ENCODE measurements around the gene TNK2. TPM values are rescaled to one million over a fixed set of nuclear protein-coding genes. Genes with fewer than 3 reads are reported as not detected.

TNK2 gene
- total and polyA plus RNA-seq, 2 of the 13 experiments (the other 11 are each of a cell fraction or from before 2014, with no cell fraction given), result 4.6 to 5.8 TPM

DNA sequence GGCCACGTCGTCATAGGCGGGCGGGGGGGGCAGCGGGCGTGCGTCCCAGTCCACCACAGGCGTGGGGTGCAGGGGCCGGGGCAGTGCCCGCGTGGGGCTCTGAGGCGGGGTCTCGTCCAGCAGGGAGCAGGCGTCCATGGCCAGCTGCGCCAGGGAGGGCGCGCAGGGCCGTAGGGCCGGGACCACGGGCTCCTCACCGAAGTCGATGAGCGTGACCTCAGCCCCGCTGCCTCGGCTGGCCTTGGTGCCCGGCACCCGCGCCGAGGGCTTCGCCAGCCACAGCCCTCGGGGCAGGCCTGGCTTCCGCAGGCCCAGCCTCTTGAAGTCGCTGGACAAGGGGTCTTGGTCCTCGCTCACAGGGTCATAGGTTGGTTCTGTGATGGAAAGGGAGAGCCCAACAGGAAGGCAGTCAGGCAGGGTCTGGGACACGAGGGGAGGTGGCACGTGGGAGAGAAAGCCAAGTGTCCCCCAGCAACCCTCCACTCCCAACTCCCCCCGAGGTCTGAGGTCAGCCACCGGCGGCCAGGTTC is 40.0 kb downstream of the TNK2 start:
- no peak overlapping the region for H3K4me3 ChIP-seq (replicated peaks in 1 of 3; ENCODE audit: insufficient read depth in 1 of 3, low read depth in 2 of 3, low read length in 3 of 3)
- intact Hi-C loops (cut with micrococcal nuclease; ENCODE audit: unreplicated experiment), result no loop called here
- DNase-seq (ENCODE audit: low spot score) (no peak), ATAC-seq (no peak), FAIRE-seq (no peak)
- in situ Hi-C loops (cut with HindIII; ENCODE audit: extremely low pct_ligation_motif_present, low pct_unique_long_range_greater_than_20kb), result no loop called here
- no peak overlapping the region for H3K4me2 ChIP-seq (ENCODE audit: low read depth, low read length)
- TF ChIP-seq FLYWCH1 (CRISPR knock-in tag; IDR thresholded peaks at IDR 0.05) (no peak), ZBTB38 (CRISPR knock-in tag; IDR thresholded peaks at IDR 0.05) (no peak), FOXJ3 (CRISPR knock-in tag; IDR thresholded peaks at IDR 0.05; ENCODE audit: borderline replicate concordance) (no peak), DNMT1 (CRISPR knock-in tag; IDR thresholded peaks at IDR 0.05) (no peak), GABPB1 (CRISPR knock-in tag; IDR thresholded peaks at IDR 0.05) (no peak), IRF2 (CRISPR knock-in tag; IDR thresholded peaks at IDR 0.05) (no peak), ZSCAN22 (CRISPR knock-in tag; IDR thresholded peaks at IDR 0.05) (no peak)
- no peak overlapping the region for H3K9ac ChIP-seq (ENCODE audit: insufficient read depth, low read depth, low read length)
- ChIA-PET POLR2A (no interaction called here), CTCF (ENCODE audit: low intra/inter-chr PET ratio, low total read pairs) (no interaction called here)
- H3K9me3 ChIP-seq (ENCODE audit: low read length), result no peaks in the 10 kb centered on the region
- no peaks in the 10 kb centered on the region for H3K79me2 ChIP-seq (ENCODE audit: insufficient read depth, low read length)
- no TSS peak for BruUV-seq (replicated peaks)
- H4K20me1 ChIP-seq (ENCODE audit: insufficient read depth, low read length), result no peaks in the 10 kb centered on the region
- no peaks in the 10 kb centered on the region for H3K27me3 ChIP-seq (ENCODE audit: control insufficient read depth in 1 of 2, insufficient read depth in 2 of 2, low read length in 2 of 2)
- H2AFZ ChIP-seq (ENCODE audit: low read length), result no peak overlapping the region
- WGBS (ENCODE audit: low lambda C conversion rate), result 80% methylated on average over 1 of the region's 39 CpGs
- H3K36me3 ChIP-seq (replicated peaks in 1 of 2; ENCODE audit: control insufficient read depth in 1 of 2, insufficient read depth in 2 of 2, low read length in 2 of 2), result no peaks in the 10 kb centered on the region
- H3K4me1 ChIP-seq (ENCODE audit: insufficient read depth, low read length), result no peaks in the 10 kb centered on the region
- no peak overlapping the region for H3K27ac ChIP-seq (ENCODE audit: extremely low read length, insufficient read depth, low read length)

DNA sequence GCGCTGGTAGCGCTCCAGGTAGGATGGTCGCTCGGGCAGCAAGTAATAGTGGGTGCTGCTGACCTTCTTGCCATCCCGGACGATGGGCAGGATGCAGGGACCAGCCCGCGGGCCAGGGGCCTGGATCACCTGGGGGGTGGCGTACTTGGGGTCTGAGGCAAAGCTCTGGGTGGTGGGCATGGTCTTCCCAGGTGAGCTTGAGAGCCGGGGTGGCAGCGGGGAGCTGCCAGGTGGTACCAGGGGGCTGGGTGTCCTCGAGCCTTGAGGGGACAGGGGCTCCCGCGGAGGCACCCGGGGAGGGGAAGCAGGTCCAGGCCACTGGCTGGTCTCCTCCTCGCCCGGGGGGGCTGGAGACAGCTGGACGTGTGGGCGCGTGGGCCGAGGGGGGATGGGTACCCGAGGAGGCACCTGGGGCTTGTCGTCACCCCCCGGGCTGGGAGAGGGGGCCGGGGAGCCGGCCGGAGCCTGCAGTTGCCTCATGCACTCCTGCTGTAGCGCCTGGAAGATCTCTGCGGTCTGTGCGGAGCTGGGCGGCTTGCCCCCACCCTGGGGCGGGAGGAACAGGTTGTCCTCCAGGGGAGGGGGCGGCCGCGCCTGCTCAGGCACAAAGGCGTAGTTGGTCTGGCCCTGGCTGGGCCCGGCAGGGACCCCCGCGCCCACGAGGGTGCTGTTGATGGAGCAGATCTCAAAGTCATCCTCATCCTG is 40.6 kb downstream of the TNK2 start:
- no TSS peak for BruUV-seq (replicated peaks)
- in situ Hi-C loops (cut with HindIII; ENCODE audit: extremely low pct_ligation_motif_present, low pct_unique_long_range_greater_than_20kb), result no loop called here
- TF ChIP-seq ZFP36 (IDR thresholded peaks at IDR 0.05; ENCODE audit: borderline replicate concordance, low read depth, low read length, partially characterized antibody) (no peak), MEIS1 (CRISPR knock-in tag; IDR thresholded peaks at IDR 0.05; ENCODE audit: borderline replicate concordance) (no peak), ZNF264 (CRISPR knock-in tag; IDR thresholded peaks at IDR 0.05) (no peak), PAWR (CRISPR knock-in tag; IDR thresholded peaks at IDR 0.05; ENCODE audit: borderline replicate concordance) (no peak), HMG20B (CRISPR knock-in tag; conservative IDR thresholded peaks at IDR 0.05) (no peak), KDM3A (CRISPR knock-in tag; IDR thresholded peaks at IDR 0.05; ENCODE audit: low read depth) (no peak), ZZZ3 (CRISPR knock-in tag; IDR thresholded peaks at IDR 0.05; ENCODE audit: borderline replicate concordance) (no peak), IRX3 (CRISPR knock-in tag; IDR thresholded peaks at IDR 0.05; ENCODE audit: borderline replicate concordance, low read depth) (no peak)
- TF ChIP-seq, protein P1, sequence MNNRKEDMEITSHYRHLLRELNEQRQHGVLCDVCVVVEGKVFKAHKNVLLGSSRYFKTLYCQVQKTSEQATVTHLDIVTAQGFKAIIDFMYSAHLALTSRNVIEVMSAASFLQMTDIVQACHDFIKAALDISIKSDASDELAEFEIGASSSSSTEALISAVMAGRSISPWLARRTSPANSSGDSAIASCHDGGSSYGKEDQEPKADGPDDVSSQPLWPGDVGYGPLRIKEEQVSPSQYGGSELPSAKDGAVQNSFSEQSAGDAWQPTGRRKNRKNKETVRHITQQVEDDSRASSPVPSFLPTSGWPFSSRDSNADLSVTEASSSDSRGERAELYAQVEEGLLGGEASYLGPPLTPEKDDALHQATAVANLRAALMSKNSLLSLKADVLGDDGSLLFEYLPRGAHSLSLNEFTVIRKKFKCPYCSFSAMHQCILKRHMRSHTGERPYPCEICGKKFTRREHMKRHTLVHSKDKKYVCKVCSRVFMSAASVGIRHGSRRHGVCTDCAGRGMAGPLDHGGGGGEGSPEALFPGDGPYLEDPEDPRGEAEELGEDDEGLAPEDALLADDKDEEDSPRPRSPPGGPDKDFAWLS (CRISPR knock-in tag; IDR thresholded peaks at IDR 0.05; ENCODE audit: borderline replicate concordance), result no peak

More for the DNA sequence above, 40.6 kb downstream of the TNK2 start:
- H3K9ac ChIP-seq (ENCODE audit: insufficient read depth, low read depth, low read length), result no peak overlapping the region
- FAIRE-seq, result no peak
- no peaks in the 10 kb centered on the region for H3K9me3 ChIP-seq (ENCODE audit: low read length)
- ChIA-PET POLR2A (no interaction called here), CTCF (ENCODE audit: low intra/inter-chr PET ratio, low total read pairs) (no interaction called here)
- H4K20me1 ChIP-seq (ENCODE audit: insufficient read depth, low read length), result no peaks in the 10 kb centered on the region
- no peak overlapping the region for H2AFZ ChIP-seq (ENCODE audit: low read length)
- intact Hi-C loops (cut with micrococcal nuclease; ENCODE audit: unreplicated experiment), result no loop called here
- no peak for ATAC-seq
- no peaks in the 10 kb centered on the region for H3K36me3 ChIP-seq (replicated peaks in 1 of 2; ENCODE audit: control insufficient read depth in 1 of 2, insufficient read depth in 2 of 2, low read length in 2 of 2)
- no peak overlapping the region for H3K4me2 ChIP-seq (ENCODE audit: low read depth, low read length)
- no peaks in the 10 kb centered on the region; a peak in 1 of 5 replicates for H3K27me3 ChIP-seq (ENCODE audit: control insufficient read depth in 1 of 2, insufficient read depth in 2 of 2, low read length in 2 of 2)
- WGBS (ENCODE audit: low lambda C conversion rate), result 93% methylated on average over 21 of the region's 40 CpGs
- no peak overlapping the region for H3K4me3 ChIP-seq (replicated peaks in 1 of 3; ENCODE audit: insufficient read depth in 1 of 3, low read depth in 2 of 3, low read length in 3 of 3)
- no peak overlapping the region for H3K27ac ChIP-seq (ENCODE audit: extremely low read length, insufficient read depth, low read length)
- no peak for DNase-seq (ENCODE audit: low spot score)
- H3K4me1 ChIP-seq (ENCODE audit: insufficient read depth, low read length), result peaks cover 2% of the 10 kb centered on the region; the same call in 1 of the 2 replicates
- no peaks in the 10 kb centered on the region for H3K79me2 ChIP-seq (ENCODE audit: insufficient read depth, low read length)
